HepG2 (cell line): ENCODE measurements around the gene PANK3. TPM values are rescaled to one million over a fixed set of nuclear protein-coding genes. Genes with fewer than 3 reads are reported as not detected.
"Not testable (repeated sequence)": the region's sequence is repeated elsewhere in the genome, so short reads cannot be mapped to it uniquely, and the experiment has no call there.

ENCODE experiments used
- ATAC-seq: fragments of 200-7000 bp; cut with Tn5 transposase; 3 replicates; pipeline ENCODE4 v1.9.1; 2020; ENCODE audit warnings: mild to moderate bottlenecking, moderate library complexity
- BruUV-seq: library from RNA; stranded (reverse); fragments of 400-500 nt; replicated peaks from 2 replicates; lab custom pipeline; 2021; lab: Mats Ljungman, UMichigan
- CTCF ChIA-PET: fragments of 300-600 bp; formaldehyde crosslinking; extraction: SDS; loops from one replicate; lab custom pipeline; 2021; ENCODE audit warnings: low total read pairs, inconsistent platforms, low intra/inter-chr PET ratio; lab: Yijun Ruan, JAX
- POLR2A ChIA-PET: fragments of 350-600 bp; sonication (Branson Sonifier 250); formaldehyde crosslinking; loops from one replicate; lab custom pipeline; 2020; ENCODE audit warnings: antibody characterized with exemption, inconsistent platforms; lab: Yijun Ruan, JAX
- DNase-seq: peaks from one replicate; pipeline ENCODE4 v3.0.0-alpha.2; 2015; ENCODE audit warnings: low spot score
- FAIRE-seq: peaks from 3 replicates; lab custom pipeline; 2011; peaks lifted over from hg19 to GRCh38; lab: Jason Lieb, UNC
- H2AFZ ChIP-seq: one replicate; pipeline ENCODE4 v1.6.1; 2011; ENCODE audit warnings: low read length, inconsistent platforms
- H3K27ac ChIP-seq: fragments of 300-600 bp; 3 replicates; pipeline ENCODE4 v1.8.0; 2011; ENCODE audit warnings: mixed run types, mild to moderate bottlenecking, mixed read lengths, low read length, inconsistent platforms; ENCODE audit not compliant: insufficient read depth; ENCODE audit errors: extremely low read length
- H3K27me3 ChIP-seq, 2 experiments: fragments of 200-600 bp in 1 of 2; 2 replicates in 1 of 2; 3 replicates in 1 of 2; pipeline versions ENCODE4 v1.6.0 to v1.8.0; 2011; ENCODE audit warnings: low read length in 2 of 2, mild to moderate bottlenecking in 2 of 2, moderate library complexity in 2 of 2, inconsistent platforms in 1 of 2; ENCODE audit not compliant: insufficient read depth in 2 of 2, control insufficient read depth in 1 of 2
- H3K36me3 ChIP-seq, 2 experiments: fragments of 200-600 bp in 1 of 2; replicated peaks in 1 of 2; 2 replicates in 1 of 2; 3 replicates in 1 of 2; pipeline versions ENCODE4 v1.5.1 to v1.8.0; 2011; ENCODE audit warnings: low read length in 2 of 2, inconsistent platforms in 1 of 2; ENCODE audit not compliant: insufficient read depth in 2 of 2, control insufficient read depth in 1 of 2
- H3K4me1 ChIP-seq: 2 replicates; pipeline ENCODE4 v1.5.1; 2012; ENCODE audit warnings: low read length, inconsistent platforms; ENCODE audit not compliant: insufficient read depth
- H3K4me2 ChIP-seq: 2 replicates; pipeline ENCODE4 v1.6.0; 2011; ENCODE audit warnings: low read depth, low read length, inconsistent platforms
- H3K4me3 ChIP-seq, 3 experiments: fragments of 200-600 bp in 1 of 3; sonication (generic), shearing (Covaris generic) in 1 of 3; replicated peaks in 1 of 3; 2 replicates each; pipeline ENCODE4 v1.5.1; 2011 to 2016; ENCODE audit warnings: low read length in 3 of 3, inconsistent platforms in 2 of 3, low read depth in 2 of 3, mild to moderate bottlenecking in 2 of 3, control low read depth in 1 of 3, mixed read lengths in 1 of 3; ENCODE audit not compliant: insufficient read depth in 1 of 3
- H3K79me2 ChIP-seq: one replicate; pipeline ENCODE4 v1.6.1; 2011; ENCODE audit warnings: low read length, inconsistent platforms; ENCODE audit not compliant: insufficient read depth
- H3K9ac ChIP-seq: 2 replicates; pipeline ENCODE4 v1.6.0; 2011; ENCODE audit warnings: mild to moderate bottlenecking, low read depth, low read length, inconsistent platforms; ENCODE audit not compliant: insufficient read depth
- H3K9me3 ChIP-seq: 2 replicates; pipeline ENCODE4 v1.5.1; 2012; ENCODE audit warnings: mild to moderate bottlenecking, low read length
- H4K20me1 ChIP-seq: 2 replicates; pipeline ENCODE4 v1.6.0; 2011; ENCODE audit warnings: inconsistent platforms, mild to moderate bottlenecking, low read length, moderate library complexity; ENCODE audit not compliant: insufficient read depth
- MTA3 ChIP-seq: sonication (generic); formaldehyde crosslinking; IDR thresholded peaks from 2 replicates; pipeline ENCODE4 v1.4.0; 2020; ENCODE audit warnings: missing genetic modification reagents
- NFKBIZ ChIP-seq: IDR thresholded peaks from 2 replicates; pipeline ENCODE4 v1.6.1; 2018; ENCODE audit warnings: missing genetic modification reagents, missing compliant biosample characterization
- WIZ ChIP-seq: sonication (generic); formaldehyde crosslinking; IDR thresholded peaks from 2 replicates; pipeline ENCODE4 v1.5.1; 2020; ENCODE audit warnings: mild to moderate bottlenecking, missing genetic modification reagents
- ZFP37 ChIP-seq: sonication (generic); formaldehyde crosslinking; IDR thresholded peaks from 2 replicates; pipeline ENCODE4 v1.4.0; 2020; ENCODE audit warnings: missing genetic modification reagents, borderline replicate concordance
- ZNF24 ChIP-seq: fragments of 450-650 bp; IDR thresholded peaks from 2 replicates; pipeline ENCODE4 v1.6.1; 2017; ENCODE audit warnings: antibody characterized with exemption, mild to moderate bottlenecking
- ZNF761 ChIP-seq: sonication (generic); formaldehyde crosslinking; conservative IDR thresholded peaks from 2 replicates; pipeline ENCODE4 v1.4.0; 2020; ENCODE audit warnings: mild to moderate bottlenecking, missing genetic modification reagents
- WGBS: methylation state at CpG from one replicate; pipeline ENCODE4 v1.1.6; 2017; ENCODE audit warnings: low lambda C conversion rate; 5-methylcytosine and 5-hydroxymethylcytosine counted together
- in situ Hi-C: cut with HindIII; loops from 2 replicates; pipeline ENCODE4 v1.10.0; 2017; ENCODE audit warnings: low pct_unique_long_range_greater_than_20kb; ENCODE audit not compliant: extremely low pct_ligation_motif_present
- intact Hi-C: fragments of 100-400 bp; cut with micrococcal nuclease; formaldehyde crosslinking; loops from one replicate; pipeline ENCODE4 v1.10.0; 2022; ENCODE audit not compliant: unreplicated experiment
- polyA plus RNA-seq, 8 experiments: library from polyadenylated mRNA; depleted of rRNA in 3 of 8; stranded (reverse) in 7 of 8; unstranded in 1 of 8; fragments of >200 nt; fragmentation: Illumina TruSeq in 4 of 8; extraction: Trizol in 4 of 8; gene quantifications; 2 replicates each; pipeline versions ENCODE4 v1.2.1 to v1.2.3, GENCODE V29; 2011 to 2016; ENCODE audit warnings: low read depth in 4 of 8, missing spikeins in 1 of 8, mixed read lengths in 1 of 8; ENCODE audit not compliant: insufficient read depth in 1 of 8
- total RNA-seq, 5 experiments: library from RNA; depleted of rRNA; stranded (reverse); fragments of >200 nt; fragmentation: Illumina TruSeq; extraction: Trizol; gene quantifications; 2 replicates each; pipeline ENCODE4 v1.2.3, GENCODE V29; 2016; ENCODE audit warnings: low read depth in 1 of 5
- TF ChIP-seq, protein P1 (sequence below): sonication (generic); formaldehyde crosslinking; IDR thresholded peaks from 2 replicates; pipeline ENCODE4 v1.8.1; 2023; ENCODE audit warnings: missing genetic modification reagents, mild to moderate bottlenecking, borderline replicate concordance
- TF ChIP-seq, protein P2 (sequence below): sonication (generic); formaldehyde crosslinking; IDR thresholded peaks from 2 replicates; pipeline ENCODE4 v1.5.0; 2020; ENCODE audit warnings: missing genetic modification reagents

The PANK3 gene
- total and polyA plus RNA-seq, 2 of the 13 experiments (the other 11 are each of a cell fraction or from before 2014, with no cell fraction given), result 26.9 to 69.5 TPM

DNA sequence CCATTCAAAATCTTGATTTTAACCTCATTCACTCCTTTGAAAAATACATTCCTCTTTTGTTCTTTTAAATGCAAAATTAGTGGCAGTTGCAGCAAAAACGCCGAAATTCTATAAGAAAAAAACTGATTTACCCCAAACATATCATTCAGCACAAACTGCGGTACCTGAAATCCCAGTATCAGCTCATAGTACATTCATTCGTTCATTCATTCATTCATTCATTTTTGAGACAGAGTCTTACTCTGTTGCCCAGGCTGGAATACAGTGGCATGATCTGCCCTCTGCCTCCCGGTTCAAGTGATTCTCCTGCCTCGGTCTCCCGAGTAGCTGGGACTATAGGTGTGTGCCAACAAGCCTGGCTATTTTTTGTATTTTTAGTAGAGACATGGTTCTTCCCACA is 29.6 kb downstream of the PANK3 start:
- FAIRE-seq (no peak), DNase-seq (no peak), ATAC-seq (no peak)
- H3K9me3 ChIP-seq, result no peaks in the 10 kb centered on the region
- no peaks in the 10 kb centered on the region for H3K27me3 ChIP-seq
- peak; percentile 21; the same call in 1 of the 2 replicates for TF ChIP-seq ZNF24
- TF ChIP-seq NFKBIZ (CRISPR knock-in tag), result no peak
- TF ChIP-seq, protein P1, sequence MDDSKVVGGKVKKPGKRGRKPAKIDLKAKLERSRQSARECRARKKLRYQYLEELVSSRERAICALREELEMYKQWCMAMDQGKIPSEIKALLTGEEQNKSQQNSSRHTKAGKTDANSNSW (CRISPR knock-in tag), result no peak
- no peak for TF ChIP-seq ZNF761 (CRISPR knock-in tag)
- TF ChIP-seq MTA3 (CRISPR knock-in tag), result no peak
- TF ChIP-seq, protein P2, sequence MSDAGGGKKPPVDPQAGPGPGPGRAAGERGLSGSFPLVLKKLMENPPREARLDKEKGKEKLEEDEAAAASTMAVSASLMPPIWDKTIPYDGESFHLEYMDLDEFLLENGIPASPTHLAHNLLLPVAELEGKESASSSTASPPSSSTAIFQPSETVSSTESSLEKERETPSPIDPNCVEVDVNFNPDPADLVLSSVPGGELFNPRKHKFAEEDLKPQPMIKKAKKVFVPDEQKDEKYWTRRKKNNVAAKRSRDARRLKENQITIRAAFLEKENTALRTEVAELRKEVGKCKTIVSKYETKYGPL (CRISPR knock-in tag), result no peak
- H2AFZ ChIP-seq, result no peak overlapping the region
- H3K27ac ChIP-seq, result no peak overlapping the region
- peaks cover 4% of the 10 kb centered on the region for H3K79me2 ChIP-seq
- H3K4me2 ChIP-seq, result no peak overlapping the region
- 95% methylated on average over 7 of the region's 7 CpGs for WGBS
- POLR2A ChIA-PET, result no interaction called here
- no peaks in the 10 kb centered on the region for H3K4me1 ChIP-seq
- no peak overlapping the region for H3K9ac ChIP-seq
- intact Hi-C loops, result no loop called here
- peaks cover 14% of the 10 kb centered on the region for H4K20me1 ChIP-seq
- no TSS peak for BruUV-seq
- H3K4me3 ChIP-seq, result no peak overlapping the region
- CTCF ChIA-PET, result no interaction called here
- in situ Hi-C loops, result no loop called here
- H3K36me3 ChIP-seq, result peaks cover 8 to 34% of the 10 kb centered on the region in 2 experiments; a peak in 4 of 5 replicates

DNA sequence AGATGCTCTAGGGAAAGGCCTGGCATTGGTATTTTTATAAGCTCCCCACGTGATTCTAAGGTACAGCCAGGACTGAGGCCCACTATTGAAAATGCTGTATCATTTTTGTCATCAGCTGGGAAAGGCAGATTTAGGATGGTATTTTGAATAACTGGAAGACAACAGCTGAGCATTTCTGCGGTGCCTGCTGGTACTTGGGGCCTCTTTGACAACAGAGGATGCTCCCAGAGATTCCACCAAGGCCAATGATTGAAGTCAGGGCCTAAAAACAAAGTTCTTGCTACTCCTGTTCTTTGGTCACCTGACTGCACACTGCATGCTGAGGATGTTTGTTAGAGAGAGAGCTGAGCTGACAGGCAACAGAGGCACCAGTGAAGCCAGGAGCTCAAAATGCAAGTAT is 42.0 kb downstream of the PANK3 start:
- intact Hi-C loops (no loop called here), in situ Hi-C loops (no loop called here)
- POLR2A ChIA-PET, result no interaction called here
- Histone ChIP-seq H3K79me2 (no peaks in the 10 kb centered on the region), H3K4me1 (no peaks in the 10 kb centered on the region), H2AFZ (no peak overlapping the region), H3K9me3 (no peaks in the 10 kb centered on the region), H3K27ac (no peak overlapping the region), H3K4me3 (no peak overlapping the region), H4K20me1 (no peaks in the 10 kb centered on the region), H3K27me3 (no peaks in the 10 kb centered on the region), H3K9ac (no peak overlapping the region), H3K36me3 (no peaks in the 10 kb centered on the region), H3K4me2 (no peak overlapping the region)
- ATAC-seq, result no peak
- CTCF ChIA-PET, result no interaction called here
- no peak for DNase-seq
- WGBS, result 0% methylated on average over 2 of the region's 2 CpGs
- BruUV-seq, result no TSS peak
- no peak for FAIRE-seq
- TF ChIP-seq ZFP37 (CRISPR knock-in tag) (no peak), WIZ (CRISPR knock-in tag) (no peak)

DNA sequence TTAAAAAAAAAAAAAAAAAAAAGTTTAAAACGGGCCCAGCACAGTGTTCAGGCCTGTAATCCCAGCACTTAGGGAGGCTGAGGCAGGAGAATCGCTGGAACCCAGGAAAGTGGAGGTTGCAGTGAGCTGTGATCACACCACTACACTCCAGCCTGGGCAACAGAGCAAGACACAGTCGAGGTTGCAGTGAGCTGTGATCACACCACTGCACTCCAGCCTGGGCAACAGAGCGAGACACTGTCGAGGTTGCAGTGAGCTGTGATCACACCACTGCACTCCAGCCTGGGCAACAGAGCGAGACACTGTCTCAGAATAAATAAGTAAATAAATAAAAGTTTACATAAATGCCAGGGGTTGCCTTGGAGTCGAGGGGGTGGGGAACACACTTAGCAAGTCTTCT is 44.8 kb downstream of the PANK3 start:
- H3K9ac ChIP-seq, POLR2A ChIA-PET, in situ Hi-C loops, ATAC-seq, intact Hi-C loops, DNase-seq, H3K4me2 ChIP-seq, BruUV-seq, FAIRE-seq, CTCF ChIA-PET, H3K4me1 ChIP-seq, H3K79me2 ChIP-seq, H2AFZ ChIP-seq, H3K9me3 ChIP-seq, H3K27ac ChIP-seq, H4K20me1 ChIP-seq, H3K36me3 ChIP-seq, H3K4me3 ChIP-seq: not testable (repeated sequence)
- WGBS, result 34% methylated on average over 6 of the region's 7 CpGs
- peaks cover 0 to 12% of the 10 kb centered on the region in 2 experiments; a peak in 2 of 5 replicates for H3K27me3 ChIP-seq
